Fibroblast of lung (primary cell): ENCODE data around the gene NEGR1. TPM values are rescaled to one million over a fixed set of nuclear protein-coding genes. Genes with fewer than 3 reads are reported as not detected.
A peak's percentile ranks its signal among the peaks of the same experiment; 100 is the strongest.

ENCODE experiments used
- DNase-seq, 2 donors: peaks; one replicate each; pipeline versions ENCODE4 v3.0.0 to v3.0.0-alpha.2; 2010; ENCODE audit warnings: low read depth in 2 of 2
- H2AFZ ChIP-seq: 2 replicates; pipeline ENCODE4 v1.5.1; 2012; ENCODE audit warnings: low read length, control low read depth, inconsistent platforms
- H3K27ac ChIP-seq: 2 replicates; pipeline ENCODE4 v1.5.1; 2011; ENCODE audit warnings: low read length, control low read depth; ENCODE audit not compliant: insufficient read depth
- H3K27me3 ChIP-seq: 2 replicates; pipeline ENCODE4 v1.5.1; 2011; ENCODE audit warnings: mild to moderate bottlenecking, low read length; ENCODE audit not compliant: control insufficient read depth, insufficient read depth
- H3K36me3 ChIP-seq: 2 replicates; pipeline ENCODE4 v1.5.1; 2011; ENCODE audit warnings: low read length; ENCODE audit not compliant: control insufficient read depth, insufficient read depth
- H3K4me1 ChIP-seq: 2 replicates; pipeline ENCODE4 v1.5.1; 2011; ENCODE audit warnings: low read length; ENCODE audit not compliant: control insufficient read depth, insufficient read depth; ENCODE audit errors: extremely low read depth
- H3K4me2 ChIP-seq: 2 replicates; pipeline ENCODE4 v1.5.1; 2011; ENCODE audit warnings: low read length, control low read depth; ENCODE audit not compliant: insufficient read depth; ENCODE audit errors: extremely low read depth
- H3K4me3 ChIP-seq, 4 experiments: fragments of 200-600 bp in 1 of 4; sonication (generic) in 1 of 4; replicated peaks in 1 of 4; 2 replicates each; pipeline ENCODE4 v1.5.1; 2011 to 2016; ENCODE audit warnings: low read length in 4 of 4, low read depth in 3 of 4, mild to moderate bottlenecking in 3 of 4, control low read depth in 2 of 4, inconsistent platforms in 1 of 4, mixed read lengths in 1 of 4; ENCODE audit not compliant: insufficient read depth in 1 of 4; ENCODE audit errors: control extremely low read depth in 1 of 4
- H3K79me2 ChIP-seq: 2 replicates; pipeline ENCODE4 v1.5.1; 2012; ENCODE audit warnings: mild to moderate bottlenecking, low read length, inconsistent platforms; ENCODE audit not compliant: control insufficient read depth, insufficient read depth
- H3K9ac ChIP-seq: 2 replicates; pipeline ENCODE4 v1.5.1; 2011; ENCODE audit warnings: mild to moderate bottlenecking, low read length, control low read depth; ENCODE audit not compliant: insufficient read depth
- H3K9me3 ChIP-seq: 2 replicates; pipeline ENCODE4 v1.5.1; 2012; ENCODE audit warnings: low read depth, low read length; ENCODE audit not compliant: control insufficient read depth, insufficient read depth
- H4K20me1 ChIP-seq: 2 replicates; pipeline ENCODE4 v1.5.1; 2011; ENCODE audit warnings: low read length; ENCODE audit not compliant: control insufficient read depth, insufficient read depth; ENCODE audit errors: extremely low read depth
- EZH2 ChIP-seq: IDR thresholded peaks from 2 replicates; pipeline ENCODE4 v1.5.1; 2012; ENCODE audit warnings: low read length, control low read depth, mild to moderate bottlenecking; ENCODE audit errors: missing control alignments
- polyA plus RNA-seq, 2 donors: library from polyadenylated mRNA; depleted of rRNA in 1 of 2; stranded (reverse) in 1 of 2; unstranded in 1 of 2; fragments of >200 nt; gene quantifications; 2 replicates each; pipeline ENCODE4 v1.2.1, GENCODE V29; 2011 to 2012; ENCODE audit warnings: missing spikeins in 1 of 2
- total RNA-seq: library from RNA; depleted of rRNA; stranded (reverse); fragments of >200 nt; gene quantifications from 2 replicates; pipeline ENCODE4 v1.2.1, GENCODE V29; 2014
- TF ChIP-seq, protein P1 (sequence below), 2 donors: IDR thresholded peaks in 1 of 2; conservative IDR thresholded peaks in 1 of 2; 1 replicate in 1 of 2; 2 replicates in 1 of 2; pipeline ENCODE4 v1.5.1; 2011 to 2012; ENCODE audit warnings: low read length in 2 of 2, control low read depth in 1 of 2, inconsistent platforms in 1 of 2, low read depth in 1 of 2, mild to moderate bottlenecking in 1 of 2

Gene NEGR1
- total and polyA plus RNA-seq, 2 donors (not counting 1 experiment from before 2014, with no cell fraction given) = 3.1 to 9.4 TPM

DNA sequence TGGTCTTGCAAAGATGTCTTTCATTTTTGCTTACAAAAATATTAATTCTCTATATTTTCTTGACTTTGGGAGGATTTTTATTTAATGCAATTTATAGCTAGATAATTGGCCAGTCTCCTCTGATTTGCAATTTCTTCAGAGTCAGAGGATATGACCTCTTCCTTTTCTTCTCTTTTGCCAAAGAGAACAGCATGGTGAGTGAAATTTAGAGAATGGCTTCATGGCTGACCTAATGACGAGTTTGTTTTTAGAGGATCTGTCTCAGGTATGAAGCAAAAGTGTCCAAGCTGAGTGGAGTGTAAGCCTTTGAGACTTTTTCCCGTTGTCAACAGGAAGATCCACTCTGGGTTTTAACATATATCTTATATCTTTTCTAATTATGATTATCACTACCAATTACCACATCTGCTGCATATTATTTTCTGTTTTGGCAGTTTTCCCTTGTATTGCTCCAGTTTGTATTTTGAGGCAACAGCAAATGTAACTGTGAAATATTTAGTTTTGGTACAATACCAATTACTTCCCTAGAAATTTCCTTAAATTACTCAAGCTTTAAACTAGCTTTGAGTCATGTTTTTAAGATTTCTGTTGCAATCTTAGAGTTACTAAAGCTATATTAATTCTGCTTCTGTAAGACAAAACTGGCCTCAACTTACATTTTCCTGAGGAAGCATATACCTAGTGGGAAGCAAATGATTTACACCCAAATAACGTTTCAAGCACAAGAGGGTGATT, 868.7 kb downstream of the NEGR1 start:
- H3K27ac ChIP-seq = no peak overlapping the region
- H2AFZ ChIP-seq = no peak overlapping the region
- no peak overlapping the region for H3K4me3 ChIP-seq
- no peaks in the 10 kb centered on the region for H3K27me3 ChIP-seq
- H4K20me1 ChIP-seq = no peaks in the 10 kb centered on the region
- TF ChIP-seq, protein P1, sequence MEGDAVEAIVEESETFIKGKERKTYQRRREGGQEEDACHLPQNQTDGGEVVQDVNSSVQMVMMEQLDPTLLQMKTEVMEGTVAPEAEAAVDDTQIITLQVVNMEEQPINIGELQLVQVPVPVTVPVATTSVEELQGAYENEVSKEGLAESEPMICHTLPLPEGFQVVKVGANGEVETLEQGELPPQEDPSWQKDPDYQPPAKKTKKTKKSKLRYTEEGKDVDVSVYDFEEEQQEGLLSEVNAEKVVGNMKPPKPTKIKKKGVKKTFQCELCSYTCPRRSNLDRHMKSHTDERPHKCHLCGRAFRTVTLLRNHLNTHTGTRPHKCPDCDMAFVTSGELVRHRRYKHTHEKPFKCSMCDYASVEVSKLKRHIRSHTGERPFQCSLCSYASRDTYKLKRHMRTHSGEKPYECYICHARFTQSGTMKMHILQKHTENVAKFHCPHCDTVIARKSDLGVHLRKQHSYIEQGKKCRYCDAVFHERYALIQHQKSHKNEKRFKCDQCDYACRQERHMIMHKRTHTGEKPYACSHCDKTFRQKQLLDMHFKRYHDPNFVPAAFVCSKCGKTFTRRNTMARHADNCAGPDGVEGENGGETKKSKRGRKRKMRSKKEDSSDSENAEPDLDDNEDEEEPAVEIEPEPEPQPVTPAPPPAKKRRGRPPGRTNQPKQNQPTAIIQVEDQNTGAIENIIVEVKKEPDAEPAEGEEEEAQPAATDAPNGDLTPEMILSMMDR (conservative IDR thresholded peaks at IDR 0.05 in 1 of 2, IDR thresholded peaks at IDR 0.05 in 1 of 2; ENCODE audit: low read depth in 1 of 2, low read length in 2 of 2) = no peak
- no peak for TF ChIP-seq EZH2
- no peaks in the 10 kb centered on the region for H3K36me3 ChIP-seq
- no peaks in the 10 kb centered on the region for H3K4me1 ChIP-seq
- H3K4me2 ChIP-seq = no peak overlapping the region
- H3K9me3 ChIP-seq = no peaks in the 10 kb centered on the region
- H3K79me2 ChIP-seq = no peaks in the 10 kb centered on the region
- DNase-seq = peak in 1 of 2 donors; percentile 36
- H3K9ac ChIP-seq = no peak overlapping the region

DNA sequence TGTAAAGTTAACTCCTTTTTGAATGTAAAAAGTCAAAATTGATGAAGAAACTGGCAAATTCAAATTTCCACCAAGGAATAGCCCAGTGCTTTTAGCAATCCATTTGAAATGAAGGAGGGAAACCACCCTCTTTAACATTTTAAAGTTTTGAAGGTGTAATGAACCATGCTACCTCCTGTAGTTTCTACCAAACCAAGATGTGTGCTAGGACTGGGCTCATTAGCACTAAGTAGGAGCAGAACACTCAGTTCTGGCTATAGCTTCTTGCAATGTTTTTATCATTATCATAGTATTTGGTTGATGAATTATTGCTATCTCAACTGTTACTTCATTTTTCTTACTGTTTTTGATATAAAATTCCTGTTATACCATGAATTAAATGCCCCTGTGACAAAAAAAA, 882.3 kb downstream of the NEGR1 start:
- H3K27ac ChIP-seq = no peak overlapping the region
- no peaks in the 10 kb centered on the region for H3K27me3 ChIP-seq
- H3K79me2 ChIP-seq = no peaks in the 10 kb centered on the region
- H2AFZ ChIP-seq = no peak overlapping the region
- no peaks in the 10 kb centered on the region for H3K4me1 ChIP-seq
- no peaks in the 10 kb centered on the region for H4K20me1 ChIP-seq
- no peak for DNase-seq
- no peak for TF ChIP-seq EZH2
- TF ChIP-seq, protein P1 (conservative IDR thresholded peaks at IDR 0.05 in 1 of 2, IDR thresholded peaks at IDR 0.05 in 1 of 2; ENCODE audit: low read depth in 1 of 2, low read length in 2 of 2) = no peak
- no peak overlapping the region for H3K4me3 ChIP-seq
- H3K9me3 ChIP-seq = no peaks in the 10 kb centered on the region
- H3K36me3 ChIP-seq = no peaks in the 10 kb centered on the region
- no peak overlapping the region for H3K9ac ChIP-seq
- no peak overlapping the region for H3K4me2 ChIP-seq

DNA sequence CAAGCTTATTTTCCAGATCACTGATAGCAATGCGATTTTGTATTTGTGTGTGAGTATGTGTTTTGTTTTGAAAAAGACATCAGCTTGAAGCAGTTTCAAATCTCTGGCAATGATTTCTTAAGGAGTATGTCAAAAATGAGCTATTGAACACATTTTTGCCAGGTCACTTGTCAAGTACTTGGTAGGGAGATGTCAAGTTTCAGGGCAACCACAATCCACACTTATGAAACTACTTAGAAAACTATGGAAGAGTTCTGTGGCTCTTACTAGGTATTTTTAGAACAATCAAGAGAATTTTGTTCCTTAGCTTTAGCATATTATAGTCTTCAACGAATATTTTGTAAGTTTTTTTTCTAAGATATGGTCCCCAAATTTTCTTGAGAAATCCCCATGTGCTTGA, 882.7 kb downstream of the NEGR1 start:
- Histone ChIP-seq H3K9me3 (no peaks in the 10 kb centered on the region), H3K36me3 (no peaks in the 10 kb centered on the region), H4K20me1 (no peaks in the 10 kb centered on the region), H3K9ac (no peak overlapping the region), H3K27ac (no peak overlapping the region), H3K4me2 (no peak overlapping the region), H3K79me2 (no peaks in the 10 kb centered on the region), H3K27me3 (no peaks in the 10 kb centered on the region), H3K4me3 (no peak overlapping the region), H3K4me1 (no peaks in the 10 kb centered on the region), H2AFZ (no peak overlapping the region)
- TF ChIP-seq, protein P1 (conservative IDR thresholded peaks at IDR 0.05 in 1 of 2, IDR thresholded peaks at IDR 0.05 in 1 of 2; ENCODE audit: low read depth in 1 of 2, low read length in 2 of 2) = no peak
- no peak for TF ChIP-seq EZH2
- DNase-seq = peak in 1 of 2 donors; percentile 12
